T-helper 2 cell treated with Interferon-gamma antibody and Interleukin-4, amounts not matched to agents 5 μg/mL and 100 μg/mL, for 36 hours (primary cell): ENCODE data around the gene ELOVL6.

Experiments used
- DNase-seq: peaks from one replicate; pipeline ENCODE4 v3.0.0; 2021; ENCODE audit warnings: low spot score
- H3K27ac Mint-ChIP-seq: one replicate; pipeline ENCODE4 v1.8.0; 2021; ENCODE audit warnings: mild to moderate bottlenecking, mixed read lengths
- H3K27me3 Mint-ChIP-seq: one replicate; pipeline ENCODE4 v1.8.0; 2021; ENCODE audit warnings: low read depth, mixed read lengths
- H3K36me3 Mint-ChIP-seq: one replicate; pipeline ENCODE4 v1.8.0; 2021; ENCODE audit warnings: low read depth, mixed read lengths
- H3K4me1 Mint-ChIP-seq: one replicate; pipeline ENCODE4 v1.8.0; 2021; ENCODE audit warnings: low read depth, mixed read lengths
- H3K4me3 Mint-ChIP-seq: one replicate; pipeline ENCODE4 v1.8.0; 2022; ENCODE audit warnings: mild to moderate bottlenecking, moderate library complexity, mixed read lengths
- H3K9me3 Mint-ChIP-seq: one replicate; pipeline ENCODE4 v1.8.0; 2021; ENCODE audit warnings: mixed read lengths

The ELOVL6 gene

GRCh38 chr4:110020646-110021443, 177.6 kb downstream of the ELOVL6 start:
- Mint-ChIP-seq H3K36me3 (no peaks in the 10 kb centered on the region), H3K4me3 (no peak overlapping the region), H3K27me3 (peaks cover 19% of the 10 kb centered on the region), H3K9me3 (no peaks in the 10 kb centered on the region), H3K27ac (no peak overlapping the region), H3K4me1 (no peaks in the 10 kb centered on the region)
- DNase-seq: no peak

GRCh38 chr4:110020139-110020538, 178.3 kb downstream of the ELOVL6 start:
- Mint-ChIP-seq H3K36me3 (no peaks in the 10 kb centered on the region), H3K4me3 (no peak overlapping the region), H3K4me1 (no peaks in the 10 kb centered on the region), H3K9me3 (no peaks in the 10 kb centered on the region), H3K27me3 (peaks cover 16% of the 10 kb centered on the region), H3K27ac (no peak overlapping the region)
- no peak for DNase-seq

- Mint-ChIP-seq H3K9me3 (no peaks in the 10 kb centered on the region), H3K36me3 (no peaks in the 10 kb centered on the region), H3K27ac (no peak overlapping the region), H3K4me1 (no peaks in the 10 kb centered on the region), H3K4me3 (no peak overlapping the region), H3K27me3 (peaks cover 13% of the 10 kb centered on the region)
- no peak for DNase-seq
Measured at GRCh38 chr4:110019153-110019552, 179.3 kb downstream of the ELOVL6 start.

GRCh38 chr4:110014233-110014632, 184.2 kb downstream of the ELOVL6 start:
- no peaks in the 10 kb centered on the region for H3K36me3 Mint-ChIP-seq

GRCh38 chr4:110012917-110013316, 185.5 kb downstream of the ELOVL6 start:
- no peak overlapping the region for H3K27ac Mint-ChIP-seq
- no peak overlapping the region for H3K4me3 Mint-ChIP-seq
- no peaks in the 10 kb centered on the region for H3K9me3 Mint-ChIP-seq
- H3K36me3 Mint-ChIP-seq: no peaks in the 10 kb centered on the region
- H3K4me1 Mint-ChIP-seq: peaks cover 2% of the 10 kb centered on the region
- DNase-seq: no peak
- H3K27me3 Mint-ChIP-seq: peaks cover 4% of the 10 kb centered on the region

More at GRCh38 chr4:110014233-110014632, 184.2 kb downstream of the ELOVL6 start:
- Mint-ChIP-seq H3K4me1 (no peaks in the 10 kb centered on the region), H3K27me3 (peaks cover 4% of the 10 kb centered on the region), H3K9me3 (no peaks in the 10 kb centered on the region), H3K4me3 (no peak overlapping the region), H3K27ac (no peak overlapping the region)
- no peak for DNase-seq

- H3K9me3 Mint-ChIP-seq: no peaks in the 10 kb centered on the region
- peaks cover 8% of the 10 kb centered on the region for H3K4me1 Mint-ChIP-seq
- H3K4me3 Mint-ChIP-seq: no peak overlapping the region
- H3K27ac Mint-ChIP-seq: no peak overlapping the region
- H3K36me3 Mint-ChIP-seq: no peaks in the 10 kb centered on the region
- H3K27me3 Mint-ChIP-seq: peaks cover 4% of the 10 kb centered on the region
- no peak for DNase-seq
Measured at GRCh38 chr4:110010797-110011196, 187.6 kb downstream of the ELOVL6 start.

- DNase-seq: no peak
- Mint-ChIP-seq H3K27ac (no peak overlapping the region), H3K9me3 (no peaks in the 10 kb centered on the region), H3K36me3 (no peaks in the 10 kb centered on the region), H3K4me1 (peaks cover 10% of the 10 kb centered on the region), H3K27me3 (no peaks in the 10 kb centered on the region), H3K4me3 (no peak overlapping the region)
Measured at GRCh38 chr4:110009550-110009949, 188.9 kb downstream of the ELOVL6 start.

- Mint-ChIP-seq H3K4me1 (peaks cover 10% of the 10 kb centered on the region), H3K4me3 (no peak overlapping the region), H3K9me3 (no peaks in the 10 kb centered on the region), H3K27me3 (peaks cover 5% of the 10 kb centered on the region), H3K27ac (no peak overlapping the region), H3K36me3 (no peaks in the 10 kb centered on the region)
- DNase-seq: no peak
Measured at GRCh38 chr4:110008540-110008939, 189.9 kb downstream of the ELOVL6 start.

- Mint-ChIP-seq H3K4me1 (peaks cover 10% of the 10 kb centered on the region), H3K9me3 (no peaks in the 10 kb centered on the region), H3K27me3 (peaks cover 7% of the 10 kb centered on the region), H3K36me3 (no peaks in the 10 kb centered on the region), H3K4me3 (no peak overlapping the region), H3K27ac (no peak overlapping the region)
- no peak for DNase-seq
Measured at GRCh38 chr4:110007217-110007616, 191.2 kb downstream of the ELOVL6 start.

GRCh38 chr4:110005461-110006056, 192.9 kb downstream of the ELOVL6 start:
- peaks cover 15% of the 10 kb centered on the region for H3K4me1 Mint-ChIP-seq
- no peak overlapping the region for H3K27ac Mint-ChIP-seq
- no peak overlapping the region for H3K4me3 Mint-ChIP-seq

GRCh38 chr4:110004556-110004955, 193.9 kb downstream of the ELOVL6 start:
- DNase-seq: no peak
- no peaks in the 10 kb centered on the region for H3K9me3 Mint-ChIP-seq
- H3K4me3 Mint-ChIP-seq: no peak overlapping the region
- H3K27ac Mint-ChIP-seq: no peak overlapping the region
- peaks cover 15% of the 10 kb centered on the region for H3K27me3 Mint-ChIP-seq
- H3K36me3 Mint-ChIP-seq: no peaks in the 10 kb centered on the region
- peaks cover 15% of the 10 kb centered on the region for H3K4me1 Mint-ChIP-seq

More at GRCh38 chr4:110005461-110006056, 192.9 kb downstream of the ELOVL6 start:
- Mint-ChIP-seq H3K36me3 (no peaks in the 10 kb centered on the region), H3K9me3 (no peaks in the 10 kb centered on the region), H3K27me3 (peaks cover 11% of the 10 kb centered on the region)
- no peak for DNase-seq

- Mint-ChIP-seq H3K27ac (no peak overlapping the region), H3K36me3 (no peaks in the 10 kb centered on the region), H3K9me3 (no peaks in the 10 kb centered on the region), H3K27me3 (peaks cover 15% of the 10 kb centered on the region), H3K4me3 (no peak overlapping the region), H3K4me1 (peaks cover 17% of the 10 kb centered on the region)
- DNase-seq: peak; percentile 14
Measured at GRCh38 chr4:110003401-110004187, 194.8 kb downstream of the ELOVL6 start.

- Mint-ChIP-seq H3K36me3 (no peaks in the 10 kb centered on the region), H3K27ac (no peak overlapping the region), H3K27me3 (peaks cover 15% of the 10 kb centered on the region), H3K9me3 (no peaks in the 10 kb centered on the region), H3K4me1 (peaks cover 11% of the 10 kb centered on the region), H3K4me3 (no peak overlapping the region)
- no peak for DNase-seq
Measured at GRCh38 chr4:110002326-110002725, 196.1 kb downstream of the ELOVL6 start.

GRCh38 chr4:109999585-109999912, 198.9 kb downstream of the ELOVL6 start:
- Mint-ChIP-seq H3K9me3 (no peaks in the 10 kb centered on the region), H3K4me3 (no peak overlapping the region), H3K27ac (no peak overlapping the region), H3K4me1 (peaks cover 7% of the 10 kb centered on the region), H3K36me3 (no peaks in the 10 kb centered on the region), H3K27me3 (peaks cover 20% of the 10 kb centered on the region)
- DNase-seq: no peak
